ENCODE measurements around the gene LYPD3. TPM values are rescaled to one million over a fixed set of nuclear protein-coding genes. Genes with fewer than 3 reads are reported as not detected.

Gene LYPD3
- total and polyA plus RNA-seq, 10 of the 15 experiments (the other 5 are each of a cell fraction or from before 2014, with no cell fraction given), result 0.03 to 0.28 (median 0.12) TPM; not detected in 6

GRCh38 chr19:43474986-43475705, 9.7 kb upstream of the LYPD3 start (continued):
- TF ChIP-seq CTCF (IDR thresholded peaks at IDR 0.05 in 2 of 3, conservative IDR thresholded peaks at IDR 0.05 in 1 of 3; ENCODE audit: control insufficient read depth in 2 of 3, extremely low read depth in 1 of 3, insufficient read depth in 1 of 3, low read depth in 3 of 3, low read length in 3 of 3) (no peak), CBFB (IDR thresholded peaks at IDR 0.05; ENCODE audit: low read depth) (no peak), ETV6 (conservative IDR thresholded peaks at IDR 0.05 in 1 of 2, IDR thresholded peaks at IDR 0.05 in 1 of 2; ENCODE audit: borderline replicate concordance in 1 of 2, low read depth in 1 of 2) (no peak), RAD51 (IDR thresholded peaks at IDR 0.05) (no peak), FOXM1 (IDR thresholded peaks at IDR 0.05; ENCODE audit: low read depth, low read length) (no peak), WRNIP1 (IDR thresholded peaks at IDR 0.05; ENCODE audit: borderline replicate concordance, low read depth, low read length) (no peak), CHD2 (IDR thresholded peaks at IDR 0.05; ENCODE audit: borderline replicate concordance, low read depth, low read length) (0 out of 2 replicates have a peak, but pooled peaks have one; percentile 17), NFYB (IDR thresholded peaks at IDR 0.05; ENCODE audit: insufficient read depth, low read depth, low read length) (no peak), ZNF592 (IDR thresholded peaks at IDR 0.05) (no peak), IRF3 (IDR thresholded peaks at IDR 0.05) (no peak), E2F8 (IDR thresholded peaks at IDR 0.05; ENCODE audit: low read depth, partially characterized antibody) (no peak), GATAD2B (conservative IDR thresholded peaks at IDR 0.05; ENCODE audit: low read depth) (no peak), MTA3 (IDR thresholded peaks at IDR 0.05; ENCODE audit: borderline replicate concordance, low read length) (no peak), SIX5 (IDR thresholded peaks at IDR 0.05; ENCODE audit: low read depth, low read length, severe bottlenecking) (no peak), IRF4 (IDR thresholded peaks at IDR 0.05; ENCODE audit: low read depth, low read length) (no peak), SUPT20H (IDR thresholded peaks at IDR 0.05; ENCODE audit: borderline replicate concordance, control insufficient read depth, low read depth, low read length) (no peak), TAF1 (IDR thresholded peaks at IDR 0.05; ENCODE audit: borderline replicate concordance, low read depth, low read length) (no peak), NBN (IDR thresholded peaks at IDR 0.05) (0 out of 2 replicates have a peak, but pooled peaks have one; percentile 35), RB1 (IDR thresholded peaks at IDR 0.05; ENCODE audit: borderline replicate concordance) (no peak), NFIC (IDR thresholded peaks at IDR 0.05; ENCODE audit: low read depth, low read length) (no peak)

All from GM12878 (cell line).